Caki2 (cell line): ENCODE data around the gene KISS1. TPM values are rescaled to one million over a fixed set of nuclear protein-coding genes. Genes with fewer than 3 reads are reported as not detected.

Source experiments
- DNase-seq: peaks from one replicate; pipeline ENCODE4 v3.0.0-alpha.2; 2015; ENCODE audit warnings: low read depth
- in situ Hi-C: cut with HindIII; loops from 2 replicates; pipeline ENCODE4 v1.10.0; 2016; ENCODE audit warnings: low sequenced_read_pairs, low pct_unique_long_range_greater_than_20kb, mixed read lengths
- total RNA-seq: library from RNA; depleted of rRNA; stranded (reverse); fragments of >200 nt; shearing (Covaris generic); gene quantifications from 2 replicates; pipeline ENCODE4 v1.2.3, GENCODE V29; 2014; ENCODE audit warnings: low replicate concordance

KISS1 gene
- total RNA-seq, 1 experiment from 2014 or later = not detected

GRCh38 chr1:204199579-204199978 is 3.3 kb upstream of the KISS1 start:
- in situ Hi-C loops = no loop called here

GRCh38 chr1:204198348-204199340 is 2.4 kb upstream of the KISS1 start:
- in situ Hi-C loops = no loop called here

More at GRCh38 chr1:204199579-204199978, 3.3 kb upstream of the KISS1 start:
- no peak for DNase-seq

DNA sequence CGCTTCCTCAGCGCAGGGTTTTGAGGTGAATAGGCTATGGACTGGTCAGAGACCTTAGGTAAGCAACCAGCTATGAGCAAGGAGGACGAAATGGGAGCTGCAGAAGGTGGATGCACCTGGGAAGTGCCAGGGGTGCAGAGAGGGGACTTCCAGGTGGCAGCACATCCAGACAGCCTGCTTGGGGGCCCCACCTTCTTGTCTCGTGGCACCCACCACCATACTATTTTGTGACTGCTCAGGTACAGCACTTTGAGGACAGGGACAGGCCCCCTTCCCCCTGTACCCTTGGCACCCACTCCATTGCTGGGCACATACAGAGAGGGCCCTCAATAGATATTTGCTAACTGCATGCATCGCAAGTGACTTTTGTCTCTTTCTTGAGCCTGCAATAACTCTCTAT is 777 bp upstream of the KISS1 start:
- DNase-seq = no peak
- in situ Hi-C loops = no loop called here

More at GRCh38 chr1:204198348-204199340, 2.4 kb upstream of the KISS1 start:
- DNase-seq = peak; percentile 21

- no peak for DNase-seq
- in situ Hi-C loops = no loop called here
Measured at GRCh38 chr1:204194771-204195170, 1.5 kb downstream of the KISS1 start.

DNA sequence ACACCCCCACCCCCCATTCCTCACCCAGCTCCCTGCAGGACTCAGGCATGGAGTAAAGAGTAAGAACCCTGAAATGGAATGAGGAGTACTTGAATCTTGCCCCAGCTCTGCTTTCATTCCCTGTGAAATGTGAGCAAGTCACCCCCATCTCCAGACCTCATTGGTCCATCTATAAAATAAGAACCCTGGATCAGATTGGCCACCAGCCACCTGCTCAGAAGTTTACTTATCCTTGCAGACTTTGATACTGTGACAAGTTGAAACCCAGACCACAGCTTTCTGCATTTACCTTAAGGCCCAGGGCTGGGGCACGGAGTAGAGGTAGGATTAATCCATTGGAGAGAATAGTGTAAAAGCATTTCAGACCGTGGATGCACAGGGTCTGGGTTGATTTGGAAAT is 2.2 kb downstream of the KISS1 start:
- in situ Hi-C loops = no loop called here
- DNase-seq = no peak

DNA sequence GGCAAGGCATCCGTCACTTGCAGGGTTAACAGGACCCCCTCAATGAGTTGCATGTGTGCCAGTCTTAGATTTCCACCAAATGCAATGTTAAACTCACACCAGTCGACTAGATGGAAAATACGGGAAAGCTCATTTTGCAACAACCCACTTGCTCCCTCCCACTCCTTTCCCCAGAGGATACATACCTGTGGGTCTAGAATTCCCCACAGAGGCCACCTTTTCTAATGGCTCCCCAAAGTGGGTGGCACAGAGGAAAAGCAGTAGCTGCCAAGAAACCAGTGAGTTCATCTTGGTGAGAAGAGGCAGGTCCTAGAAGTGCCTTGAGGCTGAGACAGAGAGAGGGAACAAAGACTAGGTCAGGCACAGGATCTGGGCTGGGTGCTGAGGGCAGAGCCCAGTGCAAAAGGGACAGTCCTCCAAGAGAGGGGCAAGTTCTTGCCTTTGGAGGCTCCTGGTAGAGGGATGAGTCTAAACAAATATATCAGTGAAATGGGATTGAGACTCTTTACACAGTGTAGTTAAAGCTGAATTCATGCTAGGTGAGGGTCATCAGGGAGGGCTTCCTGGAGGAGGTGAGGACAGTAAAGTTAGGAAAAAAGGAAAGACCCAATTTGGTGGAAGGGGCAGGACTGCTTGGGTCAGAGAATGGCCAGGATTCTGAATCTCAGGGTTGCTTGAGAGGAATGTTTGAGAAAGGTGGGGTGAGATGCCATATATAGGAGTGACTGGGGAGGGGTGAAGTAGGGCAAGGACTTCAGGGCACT is 3.5 kb downstream of the KISS1 start:
- in situ Hi-C loops = no loop called here
- no peak for DNase-seq

- in situ Hi-C loops = no loop called here
- DNase-seq = no peak
Measured at GRCh38 chr1:204192046-204192445, 4.2 kb downstream of the KISS1 start.

DNA sequence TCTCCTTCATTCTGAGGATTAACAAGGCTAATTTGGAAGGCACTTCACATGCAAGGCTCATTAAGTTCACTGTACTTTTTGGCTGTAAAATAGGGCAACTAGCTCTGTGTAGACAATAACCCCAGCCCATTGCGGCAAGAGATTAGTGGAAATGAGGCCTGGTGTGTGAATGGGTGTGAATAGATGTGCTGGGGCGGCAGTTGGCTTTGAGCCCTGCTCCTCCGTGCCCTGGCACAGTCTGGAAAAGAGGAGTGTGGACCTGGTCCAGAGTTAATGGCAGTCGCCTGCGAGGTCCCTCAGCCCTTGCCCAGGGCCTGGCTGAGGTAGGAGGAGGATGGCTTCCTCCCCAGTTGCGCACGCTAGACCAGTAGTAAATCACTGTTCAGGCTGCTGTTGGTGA is 4.8 kb downstream of the KISS1 start:
- in situ Hi-C loops = no loop called here

GRCh38 chr1:204190212-204191211 is 5.8 kb downstream of the KISS1 start:
- no peak for DNase-seq
- in situ Hi-C loops = no loop called here

More for the DNA sequence above, 4.8 kb downstream of the KISS1 start:
- DNase-seq = no peak

DNA sequence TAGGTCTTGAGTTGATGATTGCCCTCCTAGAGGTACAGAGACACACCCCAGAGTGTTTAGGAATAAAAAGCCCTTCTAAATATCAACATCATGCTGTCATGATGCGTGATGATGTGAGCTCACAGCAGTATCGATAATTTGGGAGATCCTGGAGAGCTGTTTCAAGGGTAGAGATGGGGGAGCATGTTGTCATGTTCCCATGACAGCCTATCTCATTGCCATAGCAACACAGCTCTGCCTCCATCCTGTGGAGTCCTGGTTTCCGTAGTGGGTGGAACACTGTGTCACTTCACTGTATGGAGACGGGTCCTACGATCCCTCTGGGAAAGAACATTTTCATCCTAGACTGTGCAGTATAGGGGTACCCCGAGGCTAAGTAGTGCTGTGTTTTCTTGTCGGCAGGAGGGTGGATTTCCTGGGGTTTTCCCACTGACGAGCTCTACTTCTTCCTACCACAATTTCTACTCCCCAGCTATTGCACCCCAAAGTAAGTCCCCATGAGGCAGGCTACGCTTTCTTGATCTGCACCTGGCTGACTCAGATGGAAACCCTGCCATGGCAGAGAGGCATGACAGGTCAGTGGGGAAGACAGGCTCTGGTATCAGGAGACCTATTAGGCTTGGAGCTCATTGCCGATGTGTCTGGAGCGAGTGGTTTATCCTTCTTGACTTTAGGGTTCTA is 7.2 kb downstream of the KISS1 start:
- in situ Hi-C loops = no loop called here

GRCh38 chr1:204186597-204186996 is 9.7 kb downstream of the KISS1 start:
- in situ Hi-C loops = no loop called here
- no peak for DNase-seq

More for the DNA sequence above, 7.2 kb downstream of the KISS1 start:
- DNase-seq = no peak

DNA sequence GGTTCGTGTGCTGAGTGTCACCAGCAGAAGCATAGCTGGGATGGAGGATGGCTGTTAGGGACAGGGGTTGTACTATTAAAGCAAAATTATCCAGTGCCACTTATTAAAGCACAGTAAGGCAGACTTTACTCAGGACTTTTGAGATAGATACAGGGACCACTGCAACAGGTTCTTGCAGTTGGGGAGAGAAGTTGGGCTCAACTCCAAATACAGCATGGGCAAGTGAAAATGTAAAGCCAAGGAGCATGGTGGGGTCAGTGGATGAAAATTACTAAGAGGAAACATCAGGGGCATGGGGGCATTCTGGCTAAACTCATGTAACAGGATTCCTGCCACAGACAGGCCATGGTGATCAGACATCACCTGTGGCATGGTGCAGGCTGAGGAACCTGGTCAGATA is 15.2 kb downstream of the KISS1 start:
- DNase-seq = no peak
- in situ Hi-C loops = no loop called here

- no peak for DNase-seq
- in situ Hi-C loops = no loop called here
Measured at GRCh38 chr1:204180133-204180532, 16.2 kb downstream of the KISS1 start.

- in situ Hi-C loops = no loop called here
- no peak for DNase-seq
Measured at GRCh38 chr1:204178487-204179281, 17.6 kb downstream of the KISS1 start.

GRCh38 chr1:204177133-204177532 is 19.2 kb downstream of the KISS1 start:
- DNase-seq = no peak
- in situ Hi-C loops = no loop called here

- in situ Hi-C loops = no loop called here
- no peak for DNase-seq
Measured at GRCh38 chr1:204176049-204176448, 20.2 kb downstream of the KISS1 start.

- in situ Hi-C loops = no loop called here
- no peak for DNase-seq
Measured at GRCh38 chr1:204174958-204175357, 21.3 kb downstream of the KISS1 start.
